ENCODE results near the gene OR13C4. TPM values are rescaled to one million over a fixed set of nuclear protein-coding genes. Genes with fewer than 3 reads are reported as not detected.

The OR13C4 gene
- polyA plus RNA-seq, 1 of the 3 experiments (the other 2 are of a cell fraction), result not detected

- Histone ChIP-seq H3K9me2 (no peaks in the 10 kb centered on the region), H3K9me3 (no peaks in the 10 kb centered on the region; the same call in none of the 2 replicates), H3K27ac (ENCODE audit: low read depth in 2 of 2, low read length in 1 of 2) (no peak overlapping the region), H3K4me3 (ENCODE audit: low read depth in 2 of 2, low read length in 1 of 2) (no peak overlapping the region), H3F3A (replicated peaks; ENCODE audit: insufficient read depth) (no peaks in the 10 kb centered on the region), H3K79me2 (ENCODE audit: insufficient read depth) (no peaks in the 10 kb centered on the region), H4K20me1 (ENCODE audit: insufficient read depth) (no peaks in the 10 kb centered on the region), H2AFZ (ENCODE audit: low read depth) (no peak overlapping the region), H3K36me3 (replicated peaks in 1 of 2; ENCODE audit: control insufficient read depth in 1 of 2, insufficient read depth in 2 of 2, low read length in 1 of 2) (no peaks in the 10 kb centered on the region), H3K9ac (no peak overlapping the region), H3K27me3 (ENCODE audit: insufficient read depth) (no peaks in the 10 kb centered on the region; the same call in 1 of the 2 replicates), H3K4me2 (no peak overlapping the region), H3K4me1 (ENCODE audit: control insufficient read depth in 1 of 2, insufficient read depth in 2 of 2, low read depth in 1 of 2, low read length in 1 of 2) (no peaks in the 10 kb centered on the region)
- 0% methylated on average over 2 of the region's 2 CpGs for WGBS (ENCODE audit: low lambda C conversion rate)
- ChIA-PET POLR2A (no interaction called here), CTCF (no interaction called here)
- TF ChIP-seq FOXM1 (IDR thresholded peaks at IDR 0.05; ENCODE audit: low read depth) (no peak), POLR2AphosphoS5 (IDR thresholded peaks at IDR 0.05; ENCODE audit: low read depth, low read length) (no peak), PBX3 (IDR thresholded peaks at IDR 0.05) (no peak), TAF1 (IDR thresholded peaks at IDR 0.05; ENCODE audit: borderline replicate concordance, low read depth, low read length) (no peak), SIN3A (IDR thresholded peaks at IDR 0.05; ENCODE audit: borderline replicate concordance, low read depth, low read length) (no peak), ELF1 (IDR thresholded peaks at IDR 0.05) (no peak), ZBTB33 (IDR thresholded peaks at IDR 0.05; ENCODE audit: borderline replicate concordance, low read depth) (no peak), YY1 (IDR thresholded peaks at IDR 0.05; ENCODE audit: low read depth) (no peak), NFIC (IDR thresholded peaks at IDR 0.05; ENCODE audit: borderline replicate concordance) (no peak), RCOR1 (IDR thresholded peaks at IDR 0.05; ENCODE audit: low read length) (no peak), EP300 (IDR thresholded peaks at IDR 0.05; ENCODE audit: borderline replicate concordance in 1 of 2, low read depth in 1 of 2, low read length in 1 of 2) (no peak), CHD2 (IDR thresholded peaks at IDR 0.05; ENCODE audit: low read length, partially characterized antibody) (no peak), FOXJ3 (CRISPR knock-in tag; IDR thresholded peaks at IDR 0.05) (no peak), NRF1 (IDR thresholded peaks at IDR 0.05; ENCODE audit: low read depth, low read length) (no peak), GATA2 (CRISPR knock-in tag; IDR thresholded peaks at IDR 0.05) (no peak), RXRA (IDR thresholded peaks at IDR 0.05; ENCODE audit: borderline replicate concordance, low read depth) (no peak)
- TF ChIP-seq, protein P1, sequence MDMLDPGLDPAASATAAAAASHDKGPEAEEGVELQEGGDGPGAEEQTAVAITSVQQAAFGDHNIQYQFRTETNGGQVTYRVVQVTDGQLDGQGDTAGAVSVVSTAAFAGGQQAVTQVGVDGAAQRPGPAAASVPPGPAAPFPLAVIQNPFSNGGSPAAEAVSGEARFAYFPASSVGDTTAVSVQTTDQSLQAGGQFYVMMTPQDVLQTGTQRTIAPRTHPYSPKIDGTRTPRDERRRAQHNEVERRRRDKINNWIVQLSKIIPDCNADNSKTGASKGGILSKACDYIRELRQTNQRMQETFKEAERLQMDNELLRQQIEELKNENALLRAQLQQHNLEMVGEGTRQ (IDR thresholded peaks at IDR 0.05; ENCODE audit: borderline replicate concordance, low read depth, low read length), result no peak
- no peak for DNase-seq
Measured at GRCh38 chr9:104575456-104575855, 48.4 kb upstream of the OR13C4 start.

All from SK-N-SH (cell line).